Panc1 (cell line): ENCODE measurements around the gene ENHO.

Experiments used
- TF ChIP-seq, protein P1 (sequence below): fragments of 450-650 bp; IDR thresholded peaks from 2 replicates; pipeline ENCODE4 v1.5.1; 2017; ENCODE audit warnings: mild to moderate bottlenecking
- TF ChIP-seq, protein P2 (sequence below), 2 experiments: IDR thresholded peaks; 2 replicates each; pipeline ENCODE4 v1.6.1; 2011 to 2012; ENCODE audit warnings: low read depth in 2 of 2, control low read depth in 1 of 2, low read length in 1 of 2, mild to moderate bottlenecking in 1 of 2, moderate library complexity in 1 of 2; ENCODE audit not compliant: insufficient read depth in 1 of 2

DNA sequence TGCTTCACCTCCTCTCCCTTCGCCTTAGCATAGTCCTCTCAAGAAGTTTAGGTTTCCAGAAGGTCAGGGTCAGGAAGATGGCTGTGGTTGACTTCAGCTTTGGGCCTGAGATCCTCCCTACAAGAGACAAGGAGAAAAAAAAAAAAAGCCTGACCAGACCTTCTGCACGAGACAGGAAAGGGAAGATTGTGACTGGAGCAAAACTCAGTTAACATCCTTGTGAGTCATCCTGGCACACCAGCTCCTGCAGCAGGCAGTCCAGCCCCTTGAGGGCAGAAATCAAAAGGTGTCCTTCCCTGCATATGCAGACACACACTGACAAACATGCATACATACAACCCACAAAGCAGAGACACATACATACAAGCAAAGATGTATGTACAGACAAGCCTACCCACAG lies 18.0 kb upstream of the ENHO start:
- TF ChIP-seq, protein P1, sequence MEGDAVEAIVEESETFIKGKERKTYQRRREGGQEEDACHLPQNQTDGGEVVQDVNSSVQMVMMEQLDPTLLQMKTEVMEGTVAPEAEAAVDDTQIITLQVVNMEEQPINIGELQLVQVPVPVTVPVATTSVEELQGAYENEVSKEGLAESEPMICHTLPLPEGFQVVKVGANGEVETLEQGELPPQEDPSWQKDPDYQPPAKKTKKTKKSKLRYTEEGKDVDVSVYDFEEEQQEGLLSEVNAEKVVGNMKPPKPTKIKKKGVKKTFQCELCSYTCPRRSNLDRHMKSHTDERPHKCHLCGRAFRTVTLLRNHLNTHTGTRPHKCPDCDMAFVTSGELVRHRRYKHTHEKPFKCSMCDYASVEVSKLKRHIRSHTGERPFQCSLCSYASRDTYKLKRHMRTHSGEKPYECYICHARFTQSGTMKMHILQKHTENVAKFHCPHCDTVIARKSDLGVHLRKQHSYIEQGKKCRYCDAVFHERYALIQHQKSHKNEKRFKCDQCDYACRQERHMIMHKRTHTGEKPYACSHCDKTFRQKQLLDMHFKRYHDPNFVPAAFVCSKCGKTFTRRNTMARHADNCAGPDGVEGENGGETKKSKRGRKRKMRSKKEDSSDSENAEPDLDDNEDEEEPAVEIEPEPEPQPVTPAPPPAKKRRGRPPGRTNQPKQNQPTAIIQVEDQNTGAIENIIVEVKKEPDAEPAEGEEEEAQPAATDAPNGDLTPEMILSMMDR: no peak
- TF ChIP-seq, protein P2, sequence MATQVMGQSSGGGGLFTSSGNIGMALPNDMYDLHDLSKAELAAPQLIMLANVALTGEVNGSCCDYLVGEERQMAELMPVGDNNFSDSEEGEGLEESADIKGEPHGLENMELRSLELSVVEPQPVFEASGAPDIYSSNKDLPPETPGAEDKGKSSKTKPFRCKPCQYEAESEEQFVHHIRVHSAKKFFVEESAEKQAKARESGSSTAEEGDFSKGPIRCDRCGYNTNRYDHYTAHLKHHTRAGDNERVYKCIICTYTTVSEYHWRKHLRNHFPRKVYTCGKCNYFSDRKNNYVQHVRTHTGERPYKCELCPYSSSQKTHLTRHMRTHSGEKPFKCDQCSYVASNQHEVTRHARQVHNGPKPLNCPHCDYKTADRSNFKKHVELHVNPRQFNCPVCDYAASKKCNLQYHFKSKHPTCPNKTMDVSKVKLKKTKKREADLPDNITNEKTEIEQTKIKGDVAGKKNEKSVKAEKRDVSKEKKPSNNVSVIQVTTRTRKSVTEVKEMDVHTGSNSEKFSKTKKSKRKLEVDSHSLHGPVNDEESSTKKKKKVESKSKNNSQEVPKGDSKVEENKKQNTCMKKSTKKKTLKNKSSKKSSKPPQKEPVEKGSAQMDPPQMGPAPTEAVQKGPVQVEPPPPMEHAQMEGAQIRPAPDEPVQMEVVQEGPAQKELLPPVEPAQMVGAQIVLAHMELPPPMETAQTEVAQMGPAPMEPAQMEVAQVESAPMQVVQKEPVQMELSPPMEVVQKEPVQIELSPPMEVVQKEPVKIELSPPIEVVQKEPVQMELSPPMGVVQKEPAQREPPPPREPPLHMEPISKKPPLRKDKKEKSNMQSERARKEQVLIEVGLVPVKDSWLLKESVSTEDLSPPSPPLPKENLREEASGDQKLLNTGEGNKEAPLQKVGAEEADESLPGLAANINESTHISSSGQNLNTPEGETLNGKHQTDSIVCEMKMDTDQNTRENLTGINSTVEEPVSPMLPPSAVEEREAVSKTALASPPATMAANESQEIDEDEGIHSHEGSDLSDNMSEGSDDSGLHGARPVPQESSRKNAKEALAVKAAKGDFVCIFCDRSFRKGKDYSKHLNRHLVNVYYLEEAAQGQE (IDR thresholded peaks at IDR 0.05; ENCODE audit: insufficient read depth in 1 of 2, low read depth in 2 of 2, low read length in 1 of 2): no peak
